Esophagus squamous epithelium (tissue), 4 donors: ENCODE results near the gene SFMBT1.

Source experiments
- POLR2A ChIP-seq, 4 donors: fragments of 450-650 bp; IDR thresholded peaks; one replicate each; pipeline ENCODE4 v1.6.1; 2017; ENCODE audit warnings: antibody characterized with exemption in 4 of 4, mild to moderate bottlenecking in 4 of 4, moderate library complexity in 3 of 4
- TF ChIP-seq, protein P1 (sequence below), 6 experiments: fragments of 450-650 bp in 4 of 6; fragments of 200-600 bp in 2 of 6; sonication (generic) in 2 of 6; IDR thresholded peaks; one replicate each; pipeline ENCODE4 v1.5.1; 2016 to 2019; ENCODE audit warnings: antibody characterized with exemption in 6 of 6, mild to moderate bottlenecking in 4 of 6, moderate library complexity in 4 of 6

DNA sequence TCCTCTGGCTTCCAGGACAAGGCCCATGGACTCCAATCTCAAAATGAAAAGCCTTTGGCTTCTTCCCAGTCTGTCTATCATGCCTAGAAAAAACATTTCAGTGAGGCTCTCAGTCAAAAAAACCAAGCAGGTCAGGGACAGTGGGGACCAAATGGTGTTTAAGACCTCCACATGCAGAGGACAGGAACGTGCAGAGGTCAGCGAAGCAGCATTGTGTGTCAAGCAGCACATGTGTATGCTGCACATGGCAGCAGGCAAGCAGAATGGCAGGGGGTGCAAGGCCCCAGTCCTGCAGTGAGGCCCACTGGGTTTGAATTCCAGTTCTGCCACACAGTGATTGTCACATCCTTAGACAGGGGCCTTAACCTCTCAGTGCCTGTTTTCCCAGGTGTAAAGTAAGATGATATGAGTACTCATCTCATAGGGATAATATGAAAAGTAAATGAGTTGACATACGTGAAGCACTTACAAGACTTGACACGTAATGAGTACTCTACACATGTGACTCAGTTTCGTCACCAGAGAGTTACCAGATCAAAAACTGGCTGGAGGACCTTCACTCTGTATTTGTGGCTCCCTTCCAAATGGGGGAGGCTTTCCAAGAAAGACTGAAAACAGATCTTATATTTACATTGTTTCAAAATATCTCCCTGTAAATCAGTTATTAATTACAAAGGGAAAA, 159.7 kb downstream of the SFMBT1 start:
- TF ChIP-seq, protein P1, sequence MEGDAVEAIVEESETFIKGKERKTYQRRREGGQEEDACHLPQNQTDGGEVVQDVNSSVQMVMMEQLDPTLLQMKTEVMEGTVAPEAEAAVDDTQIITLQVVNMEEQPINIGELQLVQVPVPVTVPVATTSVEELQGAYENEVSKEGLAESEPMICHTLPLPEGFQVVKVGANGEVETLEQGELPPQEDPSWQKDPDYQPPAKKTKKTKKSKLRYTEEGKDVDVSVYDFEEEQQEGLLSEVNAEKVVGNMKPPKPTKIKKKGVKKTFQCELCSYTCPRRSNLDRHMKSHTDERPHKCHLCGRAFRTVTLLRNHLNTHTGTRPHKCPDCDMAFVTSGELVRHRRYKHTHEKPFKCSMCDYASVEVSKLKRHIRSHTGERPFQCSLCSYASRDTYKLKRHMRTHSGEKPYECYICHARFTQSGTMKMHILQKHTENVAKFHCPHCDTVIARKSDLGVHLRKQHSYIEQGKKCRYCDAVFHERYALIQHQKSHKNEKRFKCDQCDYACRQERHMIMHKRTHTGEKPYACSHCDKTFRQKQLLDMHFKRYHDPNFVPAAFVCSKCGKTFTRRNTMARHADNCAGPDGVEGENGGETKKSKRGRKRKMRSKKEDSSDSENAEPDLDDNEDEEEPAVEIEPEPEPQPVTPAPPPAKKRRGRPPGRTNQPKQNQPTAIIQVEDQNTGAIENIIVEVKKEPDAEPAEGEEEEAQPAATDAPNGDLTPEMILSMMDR (IDR thresholded peaks at IDR 0.05): no peak
- TF ChIP-seq POLR2A (IDR thresholded peaks at IDR 0.05): no peak
